Stimulated activated naive CD8-positive, alpha-beta T cell treated with anti-CD3 and anti-CD28 coated beads, Interleukin-15, Interleukin-2, amounts not matched to agents 100 U/mL and 50 U/mL, for 24 hours (primary cell): ENCODE measurements around the gene TCP11L2.
"Not testable (repeated sequence)": the region's sequence is repeated elsewhere in the genome, so short reads cannot be mapped to it uniquely, and the experiment has no call there.

ENCODE experiments used
- ATAC-seq: fragments of 150-1000 bp; cut with Tn5 transposase; one replicate; pipeline ENCODE4 v1.10.0; 2021
- DNase-seq: peaks from one replicate; pipeline ENCODE4 v3.0.0; 2021

TCP11L2 gene

DNA sequence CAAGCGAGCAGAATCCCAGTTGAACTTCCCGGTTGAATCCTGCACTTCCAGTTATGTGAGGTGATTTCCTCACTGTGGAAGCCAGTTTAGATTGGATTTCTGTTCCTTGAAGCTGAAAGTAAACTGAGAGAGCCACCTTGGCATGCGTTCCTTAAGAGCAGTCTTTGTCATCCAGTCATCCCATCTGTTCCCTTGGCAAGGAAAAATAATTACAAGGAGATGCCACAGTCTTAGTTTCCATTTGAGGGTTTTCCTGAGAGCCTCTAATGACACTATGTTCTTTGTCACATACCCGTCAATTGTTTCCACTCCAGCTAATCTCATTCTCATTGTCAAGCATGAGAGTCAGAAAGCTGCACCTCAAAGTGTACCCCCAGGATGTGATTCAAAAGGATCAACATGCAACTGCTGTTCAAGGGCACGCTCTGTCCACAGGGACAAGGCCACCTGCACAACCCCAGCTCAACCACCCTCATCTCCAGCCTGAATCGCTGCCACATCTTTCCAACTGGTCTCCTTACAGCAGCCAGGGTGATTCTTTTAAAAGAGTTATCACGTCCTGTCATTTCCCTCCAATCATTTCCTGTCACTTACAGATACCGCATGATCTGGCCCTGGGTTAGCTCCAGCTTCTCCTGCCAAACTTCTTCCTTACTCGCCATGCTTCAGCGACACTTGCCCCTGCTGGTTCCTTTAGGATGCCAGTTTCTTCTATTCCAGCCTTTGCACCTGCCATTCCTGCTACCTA, 18.0 kb upstream of the TCP11L2 start:
- DNase-seq (no peak), ATAC-seq (no peak)

DNA sequence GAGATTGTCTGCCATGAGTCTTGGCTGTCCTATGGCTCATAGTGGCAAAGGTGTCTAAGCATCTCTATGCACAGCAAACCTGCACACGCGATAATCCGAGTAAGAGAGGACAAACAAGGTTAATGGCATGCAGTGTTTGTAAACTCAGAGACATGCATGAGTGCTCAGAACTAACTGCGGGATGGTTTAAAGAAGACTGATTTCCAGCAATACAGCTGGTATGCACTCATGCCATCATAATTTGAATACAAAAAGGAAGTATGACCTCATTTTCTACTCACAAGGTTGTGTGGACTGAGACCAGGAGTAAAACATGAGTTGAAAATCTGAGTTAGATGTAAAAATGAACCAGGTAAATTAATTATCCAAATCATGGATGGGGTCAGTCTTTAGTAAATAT, 16.6 kb upstream of the TCP11L2 start:
- DNase-seq (no peak), ATAC-seq (no peak)

DNA sequence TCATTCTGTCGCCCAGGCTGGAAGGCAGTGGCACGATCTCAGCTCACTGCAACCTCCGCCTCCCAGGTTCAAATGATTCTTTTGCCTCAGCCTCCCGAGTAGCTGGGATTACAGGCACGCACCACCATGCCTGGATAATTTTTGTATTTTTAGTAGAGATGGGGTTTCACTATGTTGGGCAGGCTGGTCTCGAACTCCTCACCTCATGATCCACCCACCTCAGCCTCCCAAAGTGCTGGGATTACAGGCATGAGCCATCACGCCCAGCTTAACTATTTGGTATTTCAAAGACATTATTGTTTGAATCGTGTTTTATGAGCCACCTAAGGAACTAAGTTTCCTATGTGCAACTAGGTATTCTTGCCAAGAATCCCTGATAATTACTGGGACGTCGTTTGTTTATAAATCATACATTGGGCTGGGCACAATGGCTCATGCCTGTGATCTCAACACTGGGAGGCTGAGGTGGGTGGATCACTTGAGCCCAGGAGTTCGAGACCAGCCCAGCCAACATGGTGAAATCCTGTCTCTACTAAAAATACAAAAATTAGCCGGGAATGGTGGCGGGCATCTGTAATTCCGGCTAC, 15.9 kb upstream of the TCP11L2 start:
- not testable (repeated sequence) for ATAC-seq

DNA sequence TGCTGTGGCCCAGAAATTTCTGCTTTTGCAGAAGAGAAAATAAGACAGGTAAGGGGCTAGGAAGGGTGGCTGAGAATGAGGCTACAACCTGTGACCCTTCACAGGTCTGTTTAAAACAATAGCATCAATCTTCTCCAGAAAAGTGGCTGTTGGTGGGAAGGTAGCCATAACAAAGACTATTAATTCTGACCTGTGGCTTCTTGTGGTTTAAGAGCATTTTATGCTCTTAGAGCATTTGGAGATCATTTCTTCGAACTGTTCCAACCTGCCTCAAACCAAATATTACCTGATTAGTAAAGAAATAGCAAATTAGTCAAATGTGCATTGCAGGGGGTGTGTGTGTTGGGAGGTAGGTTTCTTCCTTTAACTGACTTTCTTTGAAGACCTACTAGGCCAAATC, 15.2 kb upstream of the TCP11L2 start:
- DNase-seq (no peak), ATAC-seq (no peak)

More for the DNA sequence above, 15.9 kb upstream of the TCP11L2 start:
- DNase-seq, result not testable (repeated sequence)

DNA sequence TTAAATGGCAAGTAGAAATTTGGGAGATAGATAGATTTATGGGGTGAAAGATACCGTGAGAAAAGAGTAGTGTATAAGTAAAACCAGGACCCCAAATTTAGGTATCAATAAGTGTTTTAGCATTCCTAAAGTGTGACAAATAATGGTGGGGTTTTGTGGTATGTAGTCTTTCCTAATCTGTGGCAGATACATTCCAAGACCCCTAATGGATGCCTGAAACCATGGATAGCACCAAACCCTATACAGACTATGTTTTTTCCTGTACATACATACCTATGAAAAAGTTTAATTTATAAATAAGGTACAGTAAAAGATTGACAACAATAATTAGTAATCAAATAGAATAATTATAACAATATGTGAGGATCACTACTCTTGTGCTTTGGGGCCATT, 14.4 kb upstream of the TCP11L2 start:
- ATAC-seq (no peak), DNase-seq (no peak)

DNA sequence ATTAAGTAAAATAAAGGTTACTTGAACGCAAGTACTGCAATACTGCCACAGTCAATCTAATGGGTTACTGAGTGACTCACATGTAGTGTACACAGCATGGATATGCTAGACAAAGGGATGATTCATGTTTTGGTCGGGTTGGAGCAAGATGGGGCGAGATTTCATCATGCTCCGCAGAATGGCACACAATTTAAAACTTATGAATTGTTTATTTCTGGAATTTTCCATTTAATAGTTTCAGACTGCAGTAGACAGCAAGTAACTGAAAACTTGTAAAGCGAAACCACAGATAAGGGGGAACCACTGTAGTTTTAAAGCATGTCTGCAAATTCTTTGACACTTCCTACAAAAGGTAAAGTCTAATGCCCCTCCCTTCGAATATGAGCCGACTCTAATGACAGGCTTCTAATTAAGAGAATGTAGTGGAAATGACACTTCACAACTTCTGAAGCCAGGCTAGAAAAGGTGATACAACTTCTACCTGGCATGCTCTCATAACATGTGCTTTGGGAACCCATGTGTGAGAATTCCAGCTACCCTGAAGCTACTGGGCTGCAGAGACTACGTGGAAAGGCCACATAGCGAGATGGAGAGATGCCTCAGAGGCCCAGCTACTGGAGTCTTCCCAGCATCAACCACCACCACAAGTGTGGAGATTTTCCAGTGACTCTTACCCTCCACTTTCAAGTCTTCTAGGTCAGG, 13.9 kb upstream of the TCP11L2 start:
- peak; percentile 97 for ATAC-seq
- DNase-seq, result peak; percentile 38

DNA sequence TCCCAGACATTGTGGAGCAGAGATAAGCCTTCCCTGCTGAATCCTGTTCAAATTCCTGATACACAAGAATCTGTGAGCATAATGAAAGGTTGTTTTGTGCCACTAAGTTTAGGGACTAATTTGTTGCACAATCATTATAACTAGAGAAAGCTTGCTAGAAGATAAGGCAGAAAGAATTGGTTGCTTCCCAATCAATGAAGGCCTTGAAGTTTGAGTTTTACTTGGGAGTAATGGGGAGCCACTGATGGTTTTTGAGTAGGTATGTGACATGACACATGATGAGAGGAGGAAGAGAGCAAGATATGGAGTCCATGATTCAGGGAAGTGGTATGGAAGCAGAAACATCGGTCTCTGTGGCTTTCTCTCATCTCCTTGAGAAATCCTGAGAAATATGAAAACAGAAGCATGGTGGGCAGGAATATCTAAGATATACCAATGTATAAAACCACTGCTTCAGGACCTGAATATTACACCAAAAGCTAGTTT, 13.3 kb upstream of the TCP11L2 start:
- no peak for DNase-seq
- ATAC-seq, result no peak

DNA sequence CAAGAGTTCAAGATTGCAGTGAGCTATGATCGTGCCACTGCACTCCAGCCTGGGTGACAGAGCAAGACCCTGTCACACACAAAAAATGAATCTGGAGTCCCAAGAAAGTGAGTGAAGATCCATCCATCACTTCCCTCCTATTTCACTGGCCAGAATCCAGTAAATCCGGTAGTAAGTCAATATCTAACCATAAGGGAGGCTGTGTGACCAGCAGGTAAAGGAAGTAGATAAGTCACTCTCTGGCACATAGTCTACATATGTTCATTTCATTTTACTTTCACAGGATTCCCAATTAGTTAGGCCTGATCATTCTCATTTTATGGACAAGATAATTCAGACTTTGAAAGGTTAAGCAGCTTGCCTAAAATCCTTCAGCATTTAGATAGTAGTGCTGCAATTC, 11.9 kb upstream of the TCP11L2 start:
- no peak for ATAC-seq
- no peak for DNase-seq

DNA sequence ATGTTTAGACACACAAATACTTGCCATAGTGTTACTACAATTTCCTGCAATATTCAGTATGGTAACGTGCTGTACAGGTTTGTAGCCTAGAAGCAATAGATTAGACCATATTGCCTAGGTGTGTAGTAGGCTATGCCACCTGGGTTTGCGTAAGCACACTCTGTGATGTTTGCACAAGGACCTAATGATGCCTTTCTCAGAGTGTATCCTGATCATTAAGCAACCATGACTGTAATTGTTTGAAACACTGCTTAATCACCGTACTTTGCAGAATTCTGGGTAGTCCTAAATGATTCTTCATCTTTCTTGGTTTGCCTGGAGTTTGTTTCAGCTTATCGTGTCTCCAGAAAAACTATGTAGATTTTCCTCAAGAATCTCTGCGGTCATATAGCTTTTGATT, 11.2 kb upstream of the TCP11L2 start:
- DNase-seq, result no peak
- no peak for ATAC-seq

DNA sequence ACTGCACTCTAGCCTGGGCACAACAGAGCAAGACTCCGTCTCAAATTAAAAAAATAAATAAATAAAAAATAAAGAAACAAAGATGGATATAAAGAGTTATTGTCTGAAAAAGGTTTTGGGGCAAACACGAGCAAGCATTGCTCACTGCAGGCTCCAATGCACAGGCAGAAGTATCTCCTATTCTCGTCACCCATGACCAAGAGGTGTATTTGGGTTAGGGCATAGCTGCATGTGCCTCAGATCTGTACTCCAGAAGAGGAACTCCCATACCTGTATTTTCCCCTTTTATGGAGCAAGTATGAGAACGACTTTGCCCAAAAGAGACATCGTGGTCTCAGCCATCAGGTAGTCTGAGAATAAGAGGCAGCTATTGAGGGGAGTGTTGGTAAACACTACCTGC, 10.2 kb upstream of the TCP11L2 start:
- ATAC-seq, result no peak
- no peak for DNase-seq

DNA sequence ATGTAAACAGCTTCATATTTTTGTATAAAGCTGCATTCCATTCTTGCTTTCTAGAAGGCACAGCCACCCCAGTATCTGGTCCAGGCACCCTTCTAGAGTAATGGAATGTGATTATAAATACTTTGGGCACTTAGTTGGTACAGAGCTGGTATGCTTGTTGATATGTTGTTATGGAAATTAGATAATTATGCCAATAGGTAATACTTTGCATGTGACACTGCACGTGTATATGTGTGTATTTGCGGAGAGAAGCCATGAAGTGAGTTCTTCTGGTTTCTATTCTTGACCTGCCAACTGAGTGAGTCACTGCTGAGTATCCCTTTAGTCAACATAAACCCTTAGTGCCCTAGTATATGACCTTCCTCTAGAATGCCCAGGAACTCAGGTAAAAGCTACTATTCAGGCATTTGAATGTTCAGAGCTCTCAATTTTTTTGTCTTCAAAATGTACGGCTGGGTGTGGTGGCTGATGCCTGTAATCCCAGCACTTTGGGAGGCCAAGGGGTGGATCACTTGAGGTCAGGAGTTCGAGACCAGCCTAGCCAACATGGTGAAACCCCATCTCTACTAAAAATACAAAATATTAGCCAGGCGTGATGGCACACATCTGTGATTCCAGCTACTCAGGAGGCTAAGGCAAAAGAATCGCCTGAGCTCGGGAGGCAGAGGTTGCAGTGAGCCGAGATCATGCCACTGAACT, 6.2 kb upstream of the TCP11L2 start:
- ATAC-seq, result no peak

DNA sequence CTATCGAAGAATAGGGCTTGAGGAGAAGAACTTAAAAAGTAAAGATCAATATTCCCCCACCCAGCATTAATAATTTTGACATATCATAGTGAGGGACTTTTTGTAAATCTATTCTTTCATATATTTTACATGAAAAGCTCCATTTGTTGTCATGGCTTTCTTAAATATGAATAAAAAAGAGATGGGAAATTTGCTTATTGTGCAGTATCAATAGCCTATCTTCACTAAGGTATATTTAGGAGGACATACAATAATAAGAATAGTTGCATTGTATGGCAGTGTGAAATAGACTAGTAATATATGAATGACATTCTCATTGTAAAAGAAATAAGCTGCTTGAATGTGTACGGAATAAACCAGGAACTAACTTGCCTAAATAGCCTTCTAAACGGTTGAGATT, 5.5 kb upstream of the TCP11L2 start:
- DNase-seq (no peak), ATAC-seq (no peak)

More for the DNA sequence above, 6.2 kb upstream of the TCP11L2 start:
- no peak for DNase-seq

DNA sequence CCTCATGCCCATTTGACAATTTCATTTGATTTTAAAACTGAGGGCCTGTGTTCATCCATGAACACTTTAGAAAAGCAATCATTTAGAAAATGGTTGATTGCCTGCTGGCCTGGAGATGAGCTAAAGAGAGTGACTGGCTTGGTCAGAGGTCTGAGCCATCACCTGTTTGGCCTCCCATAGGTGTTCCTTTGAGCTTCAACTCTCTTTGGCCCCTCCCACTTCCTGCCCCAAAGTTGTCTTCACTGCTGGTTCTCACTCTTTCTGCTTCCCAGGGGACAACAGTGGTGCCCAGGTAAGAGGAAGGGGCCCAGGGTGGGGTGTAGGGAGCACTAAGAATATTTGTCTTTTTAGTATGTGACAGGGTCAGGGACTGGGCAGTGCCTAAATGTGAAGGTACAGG, 4.9 kb upstream of the TCP11L2 start:
- ATAC-seq (no peak), DNase-seq (no peak)

DNA sequence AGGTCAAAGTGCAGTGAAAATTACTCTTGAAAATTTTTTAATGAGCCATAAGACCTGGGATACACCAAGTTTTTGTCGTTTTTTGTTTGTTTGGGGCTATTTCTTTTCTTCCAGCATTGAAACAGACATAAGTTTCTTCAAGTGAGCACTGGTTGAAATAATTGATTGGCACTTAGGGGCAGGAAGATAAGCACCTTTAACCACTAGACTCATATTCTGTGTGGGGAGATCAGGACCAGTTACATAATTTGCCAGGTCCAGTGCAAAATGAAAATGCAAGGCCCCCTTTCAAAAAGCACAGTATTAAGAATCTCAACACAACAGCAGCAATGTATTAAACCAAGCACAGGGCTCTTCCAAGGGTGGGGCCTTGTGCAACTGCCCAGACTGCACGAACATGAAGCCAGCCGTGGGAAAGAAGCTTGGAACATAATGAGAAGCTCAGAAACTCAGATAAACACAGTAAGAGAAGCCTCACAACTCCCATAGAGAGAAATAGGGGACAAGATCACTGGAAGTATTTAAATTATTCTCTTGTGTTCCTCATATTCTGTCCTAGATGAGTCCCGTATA, 3.2 kb upstream of the TCP11L2 start:
- DNase-seq, result no peak
- no peak for ATAC-seq

DNA sequence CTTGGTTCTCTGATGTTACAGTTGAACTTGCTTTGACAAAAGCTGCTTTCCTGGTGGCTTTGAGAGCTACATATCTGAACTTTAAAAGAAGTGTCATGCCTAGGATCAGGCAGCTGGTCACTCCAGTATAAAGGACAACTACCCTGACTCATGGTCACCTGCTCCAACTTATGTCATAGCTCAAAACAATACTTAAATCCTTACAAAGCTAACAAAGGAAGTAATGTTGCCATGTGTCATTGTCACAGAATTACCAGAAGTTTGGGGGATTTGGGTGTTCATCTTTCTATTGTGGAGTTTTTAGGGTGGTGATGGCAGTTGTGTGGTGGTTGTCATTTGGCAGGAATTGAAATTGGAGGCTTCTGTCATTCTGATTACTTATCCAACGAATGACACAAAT, 1.8 kb upstream of the TCP11L2 start:
- no peak for DNase-seq
- ATAC-seq, result no peak

DNA sequence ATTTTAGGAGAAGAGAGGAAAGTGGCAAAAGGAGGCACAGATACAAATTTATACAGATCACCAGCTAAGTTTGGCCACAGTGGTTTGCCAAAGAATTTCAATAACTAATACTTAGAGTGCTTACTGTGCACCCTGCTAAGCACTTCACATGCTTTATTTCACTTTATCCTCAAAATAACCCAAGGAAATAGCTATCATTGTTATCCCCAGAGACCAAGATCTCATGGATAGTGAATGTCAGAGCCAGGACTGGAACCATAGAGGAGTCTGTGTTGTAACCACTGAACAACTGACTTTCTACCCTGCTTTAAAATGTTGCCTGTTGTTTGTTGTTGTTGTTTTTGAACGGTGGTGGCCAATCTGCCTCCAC, 1.3 kb upstream of the TCP11L2 start:
- DNase-seq, result no peak
- no peak for ATAC-seq

DNA sequence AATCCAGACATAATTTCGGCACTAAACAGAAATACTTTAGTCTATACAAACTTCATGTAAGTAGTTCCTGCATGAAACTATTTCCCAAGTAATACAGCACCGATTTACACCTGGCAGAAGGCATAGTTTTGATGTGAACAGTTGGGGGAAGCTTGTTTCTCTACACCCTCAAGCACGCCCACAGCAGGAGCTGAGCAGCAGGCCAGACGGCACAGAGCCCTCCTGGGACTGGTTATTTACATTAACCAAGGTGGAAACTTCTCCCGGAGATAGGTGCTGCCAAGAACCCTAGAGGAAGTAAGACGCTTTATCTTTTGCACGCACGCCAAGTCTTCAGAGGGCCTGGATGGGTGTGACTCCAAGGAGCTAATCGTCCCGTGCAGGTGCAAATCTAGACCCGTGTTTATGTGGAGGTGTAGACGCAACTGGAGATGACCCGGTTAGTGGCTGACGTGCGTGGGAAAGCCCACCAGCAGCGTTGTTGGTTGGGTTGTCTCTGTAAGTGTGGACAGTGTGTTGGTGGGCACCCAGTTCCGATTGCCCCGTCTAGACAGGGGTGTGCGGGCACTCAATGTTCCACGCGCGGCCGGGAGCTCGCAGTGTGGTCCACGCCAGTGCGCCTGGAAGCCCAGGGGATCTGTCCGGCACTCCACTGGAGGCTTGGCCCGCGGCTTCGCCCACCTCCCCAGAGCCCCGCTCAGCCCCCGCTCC, 767 bp upstream of the TCP11L2 start:
- DNase-seq, result peak; percentile 52
- peak; percentile 51 for ATAC-seq

DNA sequence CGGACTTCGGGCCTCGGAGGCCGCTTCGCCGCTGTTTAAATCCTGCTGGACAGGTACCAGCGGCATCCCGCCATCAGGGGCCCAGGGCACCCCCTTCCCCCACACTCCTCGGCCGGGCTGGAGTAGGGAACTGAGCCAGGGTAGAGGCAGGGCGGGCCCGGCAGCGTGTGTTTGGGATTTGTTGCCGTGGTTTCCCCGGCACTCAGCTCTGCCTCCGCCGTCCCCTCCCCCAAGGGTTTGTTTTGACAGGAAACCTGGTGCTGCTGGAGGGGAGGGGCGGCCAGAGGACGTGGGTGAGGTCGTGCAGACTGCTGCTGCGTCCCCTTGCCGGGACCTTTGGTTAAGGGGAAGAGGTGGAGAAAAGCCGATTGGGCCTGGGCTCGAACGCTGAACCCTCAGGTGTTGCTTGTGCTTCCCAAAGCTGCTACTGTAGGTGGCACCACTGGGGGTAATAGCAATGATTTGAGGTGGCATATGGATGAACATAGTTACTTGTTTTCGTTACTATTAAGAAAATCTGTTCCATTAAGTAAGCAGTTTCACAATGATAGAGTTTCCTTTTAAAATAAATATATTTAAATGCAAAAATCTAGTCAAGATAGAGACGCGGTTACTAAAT, 778 bp downstream of the TCP11L2 start:
- DNase-seq, result peak; percentile 80
- ATAC-seq, result peak; percentile 41

DNA sequence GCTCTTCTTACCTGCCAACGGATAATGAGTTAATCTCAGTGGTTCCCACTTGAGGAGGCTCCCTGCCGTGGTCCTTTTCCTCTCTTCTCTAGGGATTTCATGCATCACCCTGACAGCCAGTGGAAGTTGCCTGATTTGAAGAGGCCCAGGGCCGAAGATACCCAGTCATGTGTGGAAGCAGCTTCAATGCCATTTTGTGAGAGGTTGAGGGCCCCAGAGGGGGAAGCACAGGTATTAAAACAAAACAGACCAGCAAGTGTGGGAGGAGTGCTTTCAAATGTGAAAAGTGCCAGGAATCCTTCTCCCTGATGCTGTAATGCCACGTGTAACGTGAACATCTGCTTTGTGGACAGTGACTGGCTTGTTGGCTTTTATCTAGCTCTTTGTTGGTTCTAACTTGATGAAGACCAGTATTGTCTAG, 1.5 kb downstream of the TCP11L2 start:
- DNase-seq (peak; percentile 26), ATAC-seq (no peak)

DNA sequence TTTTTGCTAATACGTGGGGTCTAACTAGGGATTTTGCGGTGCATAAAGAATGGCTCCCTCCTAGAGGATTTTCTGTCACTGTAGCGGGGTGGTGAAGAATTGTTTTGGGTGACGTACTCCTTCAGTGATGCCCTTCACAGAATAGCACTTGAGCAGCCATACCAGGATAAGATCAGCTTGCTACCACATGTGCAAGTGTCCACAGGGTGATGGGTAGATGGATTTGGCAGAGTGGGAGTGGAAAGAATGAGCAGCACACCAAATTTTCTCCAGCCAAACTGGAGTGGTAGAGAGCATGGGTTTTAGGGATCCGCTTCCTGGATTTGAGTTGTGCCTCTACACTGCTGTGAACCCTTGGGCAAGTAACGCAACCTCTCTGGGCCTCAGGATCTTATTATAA, 2.3 kb downstream of the TCP11L2 start:
- ATAC-seq, result no peak
- DNase-seq, result no peak

DNA sequence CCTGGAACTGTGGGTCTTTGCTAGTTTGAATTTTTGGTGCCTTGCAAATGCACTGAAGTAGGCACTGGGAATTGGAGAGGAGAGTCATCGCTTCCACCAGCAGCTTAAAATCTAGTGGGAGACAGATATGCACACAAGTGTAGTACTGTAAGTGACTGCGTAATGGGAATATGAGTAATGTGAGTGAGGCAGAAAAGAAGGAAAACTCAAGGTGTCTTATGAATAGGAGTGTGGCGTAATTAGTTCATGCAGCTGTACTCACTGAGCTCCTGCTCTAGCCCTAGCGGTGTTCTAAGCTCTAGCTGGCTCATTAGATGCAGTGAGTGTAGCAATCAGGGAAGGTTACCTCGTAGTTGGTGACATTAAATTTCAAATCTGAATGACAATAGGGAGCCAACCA, 2.8 kb downstream of the TCP11L2 start:
- ATAC-seq, result no peak
- DNase-seq, result no peak
